ENCODE results near the gene F8.
"Not testable (repeated sequence)": the region's sequence is repeated elsewhere in the genome, so short reads cannot be mapped to it uniquely, and the experiment has no call there.

F8 gene

DNA sequence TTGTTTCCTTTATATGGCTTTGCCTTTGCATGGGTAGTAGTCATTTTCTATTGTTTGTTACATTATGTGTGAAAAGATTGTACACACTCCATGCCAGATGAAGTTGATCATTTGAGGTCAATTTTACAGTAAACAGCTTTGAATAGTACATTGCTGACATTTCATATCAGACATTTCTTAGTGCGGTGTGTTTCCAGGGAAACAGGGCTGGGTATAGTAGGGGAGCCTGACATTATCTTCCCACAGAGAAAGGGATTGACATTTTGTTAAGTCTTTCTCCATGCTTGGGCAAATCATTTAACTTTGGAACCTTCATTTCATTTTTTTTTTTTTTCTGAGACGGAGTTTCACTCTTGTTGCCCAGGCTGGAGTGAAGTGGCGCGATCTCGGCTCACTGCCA is 9.1 kb upstream of the F8 start:
- no peak for DNase-seq (ENCODE audit: low read depth)

DNA sequence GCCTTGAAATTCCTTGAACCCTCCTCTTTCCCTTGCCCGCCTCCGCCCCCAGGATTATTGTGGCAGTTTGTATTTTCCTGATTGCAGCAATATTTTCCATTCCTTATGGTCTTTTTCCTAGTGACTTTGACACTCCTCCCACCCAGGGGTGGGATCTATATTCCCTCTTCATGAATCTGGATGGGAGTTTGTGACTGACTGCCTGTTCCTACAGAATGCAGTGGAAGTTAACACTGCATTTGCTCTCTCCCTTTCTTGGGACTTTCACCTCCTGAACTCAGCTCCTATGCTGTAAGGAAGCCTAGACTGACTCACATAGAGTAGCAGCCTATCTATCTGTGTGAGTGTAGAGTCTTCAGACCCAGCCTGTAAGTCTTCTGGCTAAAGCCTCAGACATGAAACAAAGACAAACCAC is 6.4 kb upstream of the F8 start:
- peak; percentile 22 for DNase-seq (ENCODE audit: low read depth)

DNA sequence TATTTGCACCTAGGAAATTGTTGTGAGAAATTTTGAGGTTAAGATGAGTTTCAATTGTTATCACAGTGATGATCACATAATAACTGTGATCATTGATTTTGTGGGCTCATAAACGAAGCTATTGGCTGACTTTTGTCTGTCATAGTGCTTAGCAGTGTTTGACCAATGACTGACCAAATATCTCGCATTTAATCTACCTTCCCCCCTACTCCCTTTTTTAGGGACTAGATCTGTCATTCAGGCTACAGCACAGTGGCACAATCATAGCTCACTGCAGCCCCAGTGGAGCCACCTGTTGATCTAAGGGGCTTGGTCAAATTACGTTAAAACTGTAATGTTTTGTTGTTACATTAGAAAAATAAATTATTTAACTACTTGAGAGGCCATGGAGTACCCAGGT is 5.6 kb upstream of the F8 start:
- DNase-seq (ENCODE audit: low read depth), result no peak

DNA sequence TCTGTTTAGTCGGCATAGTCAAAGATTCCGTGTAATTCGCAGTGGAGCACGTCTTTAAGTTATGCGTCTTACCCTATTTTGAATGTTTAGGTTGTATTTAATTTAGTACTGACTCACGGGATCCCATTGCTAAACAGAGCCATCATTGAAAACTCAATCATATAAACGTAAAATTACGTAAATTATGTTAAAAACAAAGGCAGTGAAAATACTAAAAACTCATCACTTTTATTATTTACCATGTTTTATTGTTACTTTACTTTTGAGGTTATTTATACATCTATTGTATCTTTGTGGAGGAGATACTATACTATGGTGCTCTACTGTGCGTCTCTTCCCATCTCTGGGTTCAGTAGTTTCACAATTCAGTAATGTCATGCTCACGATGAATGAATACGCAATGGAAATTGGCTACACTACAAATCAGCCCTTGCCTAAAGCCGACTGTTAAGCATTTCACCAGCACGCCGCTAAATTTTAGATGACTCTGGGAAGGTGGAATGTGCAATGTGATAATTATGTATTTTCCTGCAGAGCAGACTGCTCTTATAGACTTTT is 5.1 kb upstream of the F8 start:
- DNase-seq (ENCODE audit: low read depth), result peak; percentile 75

DNA sequence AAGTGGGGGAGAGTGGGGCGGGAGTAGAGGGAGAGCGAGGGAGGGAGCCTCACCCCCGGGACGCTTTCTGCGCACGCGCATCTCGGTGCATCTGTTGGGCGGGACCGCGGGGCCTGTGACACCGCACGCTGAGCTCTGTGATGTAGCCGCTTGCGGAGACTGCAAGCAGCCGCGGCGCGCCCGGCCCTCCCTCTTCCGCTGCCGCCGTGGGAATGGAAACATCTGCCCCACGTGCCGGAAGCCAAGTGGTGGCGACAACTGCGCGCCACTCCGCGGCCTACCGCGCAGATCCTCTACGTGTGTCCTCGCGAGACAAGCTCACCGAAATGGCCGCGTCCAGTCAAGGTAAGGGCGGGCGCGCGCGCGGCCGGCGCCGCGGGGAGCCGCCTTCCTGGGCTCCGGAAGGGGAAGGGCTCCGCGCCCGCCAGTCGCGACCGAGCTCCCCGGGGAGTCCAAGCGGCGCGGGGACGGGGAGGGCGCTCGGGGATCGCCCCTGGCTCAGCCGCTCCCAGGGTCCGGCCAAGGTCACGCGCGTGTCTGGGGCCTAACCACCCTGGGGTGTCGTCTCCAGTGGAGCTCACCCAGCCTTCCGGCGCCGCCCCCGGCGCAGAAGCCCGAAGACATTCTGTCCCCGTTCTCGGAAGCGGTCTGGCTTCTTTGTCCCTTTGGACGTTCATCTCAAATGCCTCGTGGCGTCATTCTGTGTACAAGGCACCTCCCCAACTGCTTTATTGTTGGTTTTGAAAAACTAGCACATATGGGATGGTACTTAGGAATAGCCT is 4.4 kb upstream of the F8 start, which contains the start of gene FUNDC2:
TSS of gene FUNDC2 (plus strand) at position 118 of the 782 bp plus-strand sequence. CDS start at position 213, 95 bp downstream.
- DNase-seq (ENCODE audit: low read depth), result peak; percentile 76

DNA sequence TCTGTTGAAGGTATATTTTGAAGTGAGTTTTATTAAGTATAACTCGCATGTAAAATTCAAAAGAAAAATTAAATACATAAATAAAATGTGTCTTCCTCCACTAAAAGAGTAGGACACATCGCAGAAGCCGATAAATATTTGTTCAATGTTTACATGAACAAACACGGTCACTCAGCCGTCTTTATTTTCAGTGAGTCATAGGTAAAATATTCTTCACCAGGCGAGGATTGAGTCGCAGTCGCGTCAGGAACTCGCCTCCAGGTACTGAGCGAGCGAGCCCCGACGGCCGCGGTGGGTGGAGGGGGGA is 3.9 kb upstream of the F8 start:
- no peak for DNase-seq (ENCODE audit: low read depth)

DNA sequence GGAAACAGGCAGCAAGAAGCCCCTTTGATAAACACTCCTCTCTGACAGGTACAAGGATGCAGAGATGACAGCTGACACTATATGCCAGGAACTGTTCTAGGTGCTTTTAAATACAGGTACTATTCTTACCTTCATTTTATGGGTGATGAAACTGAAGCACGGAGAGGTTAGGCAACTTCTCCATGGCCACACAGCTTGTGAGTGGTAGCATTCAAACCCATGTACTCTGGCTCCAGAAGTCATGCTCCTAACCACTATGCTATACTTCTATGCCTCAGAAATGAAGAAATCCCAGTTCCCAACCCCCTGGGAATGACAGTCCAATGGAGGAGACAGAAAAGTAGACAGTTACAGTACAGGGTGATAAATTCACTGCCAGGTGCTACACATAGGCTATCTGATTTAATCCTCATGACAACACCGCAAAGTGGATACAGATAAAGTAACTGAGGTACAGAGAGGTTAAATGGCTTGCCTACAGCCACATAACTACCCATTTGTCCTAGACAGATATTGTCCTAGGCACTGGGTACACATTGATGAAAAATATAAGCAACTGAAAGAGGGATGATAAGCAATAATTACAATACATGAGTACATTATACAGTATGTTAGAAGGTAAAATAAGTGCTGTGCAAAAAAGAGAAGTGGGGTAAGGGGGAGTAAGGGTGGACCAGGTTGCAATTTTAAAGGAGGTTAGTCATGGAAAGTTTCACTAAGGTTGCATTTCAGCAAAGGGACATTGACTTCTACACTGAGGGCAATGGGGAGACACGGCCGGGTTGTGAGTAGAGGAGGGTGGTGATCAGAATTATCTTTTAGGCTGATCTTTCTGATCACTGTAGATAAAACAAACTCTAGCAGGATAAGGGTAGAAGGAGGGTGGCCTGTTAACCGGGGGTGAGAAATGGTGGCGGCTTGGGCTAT is 1.6 kb upstream of the F8 start:
- DNase-seq (ENCODE audit: low read depth), result no peak

DNA sequence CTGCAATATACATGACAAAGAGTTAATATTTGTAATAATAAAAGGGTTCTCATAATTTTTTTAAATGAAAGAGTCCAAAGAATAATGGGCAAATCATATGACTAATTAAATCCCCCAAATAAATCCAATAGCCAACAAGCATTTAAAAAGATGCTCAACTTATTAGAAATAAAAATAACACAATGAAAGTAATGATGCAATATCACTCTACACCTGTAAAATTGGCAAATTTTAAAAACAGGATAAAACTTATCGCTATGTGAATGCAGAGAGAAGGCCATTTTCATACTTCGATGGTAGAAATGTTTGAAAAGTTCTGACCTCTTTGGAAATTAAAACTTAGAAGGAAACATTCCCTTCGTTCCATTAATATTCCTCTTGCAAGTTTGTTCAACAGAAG is 1.9 kb downstream of the F8 start:
- no peak for DNase-seq (ENCODE audit: low read depth)

DNA sequence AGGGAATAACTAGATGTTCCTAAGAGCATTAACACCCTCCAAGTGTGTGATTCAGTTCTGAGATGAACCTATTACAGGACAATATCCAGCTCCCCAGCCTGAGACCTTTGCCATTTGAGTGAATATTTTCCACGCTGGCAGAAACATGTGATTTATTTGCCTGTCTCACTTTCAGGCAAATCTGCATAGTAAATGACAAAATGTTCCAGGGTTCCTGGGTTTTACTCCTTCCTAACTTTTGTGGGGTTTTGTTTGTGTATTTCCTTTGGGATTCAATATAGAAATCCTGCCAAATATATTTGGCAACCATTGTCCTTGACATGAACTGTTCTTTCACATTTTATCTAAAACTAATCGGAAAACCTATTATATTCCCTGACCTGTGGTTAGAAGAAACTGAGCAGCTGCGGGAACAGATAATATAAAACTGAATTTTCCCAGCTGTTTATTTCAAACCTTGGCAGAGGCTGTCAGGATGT is 12.5 kb downstream of the F8 start:
- DNase-seq (ENCODE audit: low read depth), result no peak

DNA sequence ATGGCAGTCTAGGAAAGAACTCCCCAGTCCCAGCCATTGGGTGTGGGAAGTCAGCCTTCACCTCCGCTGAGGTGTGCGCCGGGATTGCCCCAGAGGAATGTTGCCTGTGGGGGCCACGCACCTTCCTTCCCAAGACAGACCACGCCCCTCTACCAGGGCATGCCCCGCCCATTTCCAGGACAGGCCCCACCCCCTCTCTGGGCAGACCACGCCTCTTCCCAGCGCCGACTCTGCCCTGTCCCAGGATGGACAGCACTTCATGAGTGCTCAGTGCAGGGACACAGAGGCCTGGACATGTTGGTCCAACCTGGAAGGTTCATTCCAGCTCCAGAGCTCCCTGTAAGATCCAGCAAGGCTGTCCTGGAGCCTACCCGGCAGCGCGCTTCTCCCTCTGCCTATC is 13.9 kb downstream of the F8 start:
- not testable (repeated sequence) for DNase-seq (ENCODE audit: low read depth)

DNA sequence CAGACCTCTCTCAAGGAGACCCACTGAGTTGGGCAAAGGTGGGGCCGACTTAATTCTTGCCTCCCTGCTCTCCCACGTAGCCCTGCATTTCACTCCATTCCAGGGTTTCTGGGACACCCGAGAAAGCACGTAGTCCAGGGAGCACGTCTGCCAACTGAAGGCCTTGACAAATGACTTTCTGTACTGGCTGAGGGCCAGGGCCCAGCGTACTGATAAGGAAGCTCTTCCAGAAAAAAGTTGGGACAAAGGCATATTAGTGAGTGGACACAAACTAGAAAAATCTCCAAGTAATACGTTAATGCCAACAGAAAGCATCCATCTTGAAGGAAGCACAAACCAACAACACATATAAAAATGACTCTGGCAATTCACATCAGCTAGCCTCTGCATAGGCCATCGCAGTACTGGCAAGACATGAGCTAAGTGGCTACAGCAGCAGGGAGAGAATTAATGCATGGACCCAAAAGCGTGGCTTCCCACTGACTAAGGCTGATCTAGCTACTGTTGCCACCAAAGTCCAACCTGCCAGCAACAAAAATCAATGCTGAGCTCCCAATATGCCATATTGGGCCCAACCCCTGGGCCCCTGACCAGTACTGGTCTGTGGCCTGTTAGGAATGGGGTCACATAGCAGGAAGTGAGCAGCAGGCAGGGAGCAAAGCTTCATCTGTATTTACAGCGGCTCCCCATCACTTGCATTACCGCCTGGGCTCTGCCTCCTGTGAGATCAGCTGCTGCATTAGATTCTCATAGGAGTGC is 15.4 kb downstream of the F8 start:
- DNase-seq (ENCODE audit: low read depth), result not testable (repeated sequence)

DNA sequence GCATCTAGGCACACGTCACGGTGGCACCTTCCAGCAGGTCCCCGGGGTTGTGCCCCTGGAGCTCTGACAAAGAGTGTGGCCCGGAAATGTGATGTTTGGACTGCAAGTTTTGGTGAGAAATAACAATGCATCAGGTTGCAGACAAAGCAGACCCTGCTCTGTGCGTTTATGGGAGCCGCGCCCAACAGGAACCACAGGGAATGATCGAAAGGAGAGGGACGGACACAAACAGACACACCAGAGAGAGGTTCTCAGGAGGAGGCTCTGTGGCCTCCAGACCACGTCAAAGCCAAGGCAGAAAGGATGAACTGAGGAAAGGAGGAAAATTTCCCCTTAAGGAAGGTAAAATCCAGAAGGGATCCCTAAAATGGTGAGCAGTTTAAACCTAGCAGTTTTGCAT is 16.1 kb downstream of the F8 start:
- not testable (repeated sequence) for DNase-seq (ENCODE audit: low read depth)

DNA sequence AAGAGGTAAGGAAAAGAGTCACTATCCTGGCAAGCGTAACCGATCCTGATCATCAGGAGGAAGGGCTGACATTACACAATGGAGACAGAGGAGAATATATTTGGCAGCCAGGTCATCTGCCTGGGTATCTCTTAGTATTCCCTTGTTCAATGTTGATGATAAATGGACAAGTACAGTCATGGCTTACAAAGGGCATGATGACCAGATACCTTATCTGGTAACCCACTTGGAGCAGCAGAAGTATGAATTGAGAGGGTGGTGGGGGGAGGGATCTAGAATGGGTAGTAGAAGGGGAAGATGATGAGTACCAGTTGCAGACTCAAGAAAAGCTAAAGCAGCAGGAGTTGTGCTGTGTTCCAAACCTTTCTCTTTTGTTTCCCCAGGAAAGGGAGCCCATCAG is 17.3 kb downstream of the F8 start:
- no peak for DNase-seq (ENCODE audit: low read depth)

DNA sequence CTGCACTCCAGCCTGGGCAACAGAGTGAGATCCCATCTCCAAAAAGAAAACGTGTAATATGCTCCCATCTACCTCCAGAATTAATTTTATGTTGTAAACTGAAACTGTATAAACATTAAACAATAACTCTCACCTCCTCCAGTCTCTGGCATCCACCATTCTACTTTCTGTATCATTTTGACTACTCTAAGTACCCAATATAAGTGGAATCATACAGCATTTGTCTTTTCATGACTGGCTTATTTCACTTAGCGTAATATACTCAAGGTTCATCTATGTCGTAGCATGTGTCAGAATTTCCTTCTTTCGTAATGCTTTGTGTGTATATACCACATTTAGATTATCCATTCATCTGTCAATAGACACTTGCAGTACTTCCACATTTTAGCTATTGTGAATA is 20.6 kb downstream of the F8 start:
- DNase-seq (ENCODE audit: low read depth), result no peak

DNA sequence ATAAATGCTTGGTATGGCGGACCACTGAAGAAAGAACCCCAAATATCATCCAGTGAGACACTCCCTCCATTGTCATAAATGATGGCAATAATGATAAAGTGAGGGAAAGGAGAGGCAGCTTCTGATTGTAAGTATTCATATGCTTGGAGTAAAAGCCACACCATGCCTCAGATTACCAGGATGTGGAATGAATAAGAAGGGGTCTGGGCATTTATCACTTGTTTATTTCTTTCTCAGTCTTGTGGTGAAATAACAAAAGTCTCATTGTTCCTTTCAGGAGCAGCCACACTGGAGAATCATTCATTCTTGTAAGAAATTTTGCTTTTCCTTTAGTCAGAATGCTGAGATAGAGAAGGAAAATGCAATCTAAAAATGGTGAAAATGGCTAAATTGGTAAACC is 21.7 kb downstream of the F8 start:
- DNase-seq (ENCODE audit: low read depth), result no peak

DNA sequence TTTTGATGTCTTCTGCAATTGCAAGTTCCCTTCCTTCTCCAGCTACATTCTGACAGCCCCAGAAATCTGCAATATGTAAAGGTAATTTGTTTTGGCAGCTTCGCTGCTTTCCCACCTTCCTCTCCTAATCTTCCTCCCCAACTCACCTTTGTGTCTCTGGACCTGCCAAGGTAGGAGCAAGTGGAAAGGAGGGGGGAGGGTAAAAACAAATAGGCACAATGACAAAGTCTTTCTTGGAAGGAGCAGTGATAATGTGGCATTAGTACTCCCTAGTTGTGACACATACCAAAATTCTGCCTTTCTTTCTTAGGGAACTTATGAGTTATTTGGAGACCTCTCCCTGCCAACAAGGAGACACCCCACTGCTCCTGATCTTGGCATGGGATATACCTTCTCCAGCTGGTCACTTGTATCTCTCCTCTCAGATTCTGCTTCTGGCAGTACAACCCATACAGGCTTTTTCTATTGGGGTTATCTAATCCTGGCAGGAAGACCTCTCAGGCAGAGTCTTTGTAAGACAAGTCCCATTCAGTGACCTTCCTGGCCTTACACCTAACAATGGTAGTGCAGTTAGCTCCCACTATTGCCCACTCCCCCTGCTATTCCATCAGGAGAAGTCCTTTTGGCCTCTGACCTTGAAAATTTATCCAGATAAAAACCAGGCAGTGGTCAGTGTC is 24.2 kb downstream of the F8 start:
- DNase-seq (ENCODE audit: low read depth), result no peak

DNA sequence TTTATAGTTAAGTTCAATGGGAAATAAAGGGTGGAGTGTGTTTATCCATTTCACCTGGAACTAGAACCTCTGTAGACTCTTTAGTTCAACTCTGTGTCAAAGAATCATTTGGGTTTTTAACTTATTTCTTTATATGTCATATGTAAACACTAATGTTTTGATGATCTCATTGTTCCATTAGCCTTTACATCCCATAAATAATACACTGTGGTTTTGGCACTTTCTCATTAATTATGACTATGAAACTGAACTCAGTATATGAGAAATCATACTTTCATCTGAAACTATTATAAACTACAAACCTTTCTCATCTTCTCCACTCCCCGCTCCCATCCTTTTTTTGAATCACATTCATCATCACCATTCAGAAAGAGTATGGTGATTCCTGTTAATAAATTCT is 31.0 kb downstream of the F8 start:
- DNase-seq (ENCODE audit: low read depth), result no peak

DNA sequence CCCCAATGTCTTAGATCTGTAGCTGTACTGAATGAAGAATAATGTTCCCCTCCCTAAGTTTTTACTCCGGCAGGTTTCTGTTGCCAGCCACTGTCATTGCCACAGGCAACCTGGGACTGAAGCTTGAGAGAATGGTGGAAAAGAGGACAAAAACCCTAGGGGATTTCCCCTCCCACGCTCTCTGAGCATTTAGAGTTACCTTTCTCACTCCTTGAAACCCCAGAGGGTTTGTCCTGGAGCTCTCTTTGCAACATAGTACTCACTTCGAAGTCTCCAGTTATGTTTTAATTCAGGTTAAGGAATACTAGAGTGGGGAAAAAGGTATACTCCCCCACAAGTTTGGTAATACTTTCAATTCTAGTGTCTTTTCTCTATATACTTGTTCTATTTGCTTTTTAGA is 31.5 kb downstream of the F8 start:
- DNase-seq (ENCODE audit: low read depth), result no peak

DNA sequence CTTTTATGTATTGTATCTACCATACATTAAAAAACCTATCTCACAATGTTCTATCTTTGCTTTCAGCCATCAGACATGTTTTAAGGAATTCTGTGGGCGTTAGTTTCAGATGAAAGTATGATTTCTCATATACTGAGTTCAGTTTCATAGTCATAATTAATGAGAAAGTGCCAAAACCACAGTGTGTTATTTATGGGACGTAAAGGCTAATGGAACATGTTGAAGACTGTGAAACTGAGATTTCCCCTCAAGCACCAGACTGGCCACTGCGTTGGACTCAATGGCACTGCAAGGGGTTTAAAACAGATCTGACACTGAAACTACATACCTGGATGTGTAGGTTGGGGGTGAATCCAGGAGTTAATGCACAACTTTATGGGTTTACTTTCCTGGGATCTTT is 32.0 kb downstream of the F8 start:
- no peak for DNase-seq (ENCODE audit: low read depth)

DNA sequence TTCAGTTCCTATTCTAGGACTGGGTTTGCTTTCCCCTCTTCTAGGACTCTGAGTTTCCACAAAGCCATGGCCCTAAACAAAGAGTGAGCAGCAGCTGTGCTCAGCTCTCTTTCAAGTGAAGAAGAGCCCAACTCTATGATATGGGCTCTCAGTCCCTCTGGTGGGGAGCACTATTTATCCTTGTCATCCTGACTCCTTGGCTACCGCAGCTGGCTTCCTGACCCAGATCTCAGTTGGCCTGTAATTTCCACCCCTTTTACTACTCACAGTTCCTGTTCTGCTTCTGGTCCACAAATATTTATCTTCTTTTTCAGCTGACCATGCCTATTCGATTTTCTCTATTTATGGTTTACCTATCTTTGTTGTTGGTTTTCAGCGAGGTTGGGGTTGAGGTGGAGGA is 33.8 kb downstream of the F8 start:
- no peak for DNase-seq (ENCODE audit: low read depth)

DNA sequence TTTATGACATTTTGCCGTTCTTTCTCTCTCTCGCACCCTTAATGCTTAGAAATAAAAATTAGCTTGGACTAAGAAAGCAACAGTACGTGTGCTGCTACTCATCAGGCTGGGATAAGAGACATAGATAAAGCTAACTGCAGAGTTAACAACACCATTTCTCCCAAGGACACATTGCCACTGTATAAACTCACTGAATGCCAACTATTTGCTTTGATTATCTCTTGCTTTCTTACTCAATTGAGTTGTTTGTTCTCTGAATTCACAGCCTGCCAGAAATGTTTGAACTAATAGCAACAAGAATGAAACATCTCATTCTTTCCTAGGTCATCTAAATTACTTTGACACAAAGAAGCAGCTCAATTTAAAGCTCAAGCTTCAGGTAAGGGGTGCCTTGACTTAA is 34.6 kb downstream of the F8 start:
- no peak for DNase-seq (ENCODE audit: low read depth)
